ENCODE results near the gene TOX2. TPM values are rescaled to one million over a fixed set of nuclear protein-coding genes. Genes with fewer than 3 reads are reported as not detected.

TOX2 gene
- total RNA-seq, 5 donors from 2014 or later (not counting 1 experiment from before 2014, with no cell fraction given) = 0.38 to 3.0 (median 1.6) TPM

GRCh38 chr20:43979576-43980105, 65.0 kb downstream of the TOX2 start:
- CTCF ChIA-PET = no interaction called here
- peaks cover 0 to 7% (median 0%) of the 10 kb centered on the region in 3 donors for H3K9me3 Mint-ChIP-seq
- no peak for ATAC-seq (replicated peaks in 1 of 4)

GRCh38 chr20:43981540-43981939, 66.9 kb downstream of the TOX2 start:
- Mint-ChIP-seq H3K36me3 (no peaks in the 10 kb centered on the region), H3K27ac (no peak overlapping the region), H3K9me3 (peaks cover 0 to 7% (median 0%) of the 10 kb centered on the region in 3 donors), H3K4me1 (peaks cover 10 to 31% (median 11%) of the 10 kb centered on the region in 3 donors), H3K27me3 (peaks cover 0 to 2% of the 10 kb centered on the region in 2 donors), H3K4me3 (no peak overlapping the region)
- ATAC-seq (replicated peaks in 1 of 4) (no peak), DNase-seq (no peak)
- POLR2A ChIA-PET = interaction anchor here (0.6 to 0.7 kb wide), 2 partner anchors 13 to 99 kb away, joined by 3 to 4 read pairs; no protein-coding TSS in a partner anchor
- H3K4me1 ChIP-seq (ENCODE audit: control insufficient read depth in 1 of 2, extremely low read depth in 1 of 2, insufficient read depth in 2 of 2, low read length in 2 of 2) = peaks cover 6 to 24% of the 10 kb centered on the region in 2 experiments
- H3K36me3 ChIP-seq (ENCODE audit: control insufficient read depth in 2 of 2, extremely low read depth in 1 of 2, insufficient read depth in 1 of 2, low read length in 1 of 2) = no peaks in the 10 kb centered on the region
- H3K9me3 ChIP-seq = no peaks in the 10 kb centered on the region
- CTCF ChIA-PET = interaction anchor here (0.6 to 0.7 kb wide), 2 partner anchors 13 to 26 kb away, joined by 3 read pairs; no protein-coding TSS in a partner anchor
- H3K27ac ChIP-seq (ENCODE audit: low read length) = no peak overlapping the region
- WGBS (ENCODE audit: insufficient coverage) = 95% methylated on average over 2 of the region's 4 CpGs
- H3K4me3 ChIP-seq (ENCODE audit: control insufficient read depth in 1 of 2, extremely low read depth in 1 of 2, low read length in 1 of 2) = no peak overlapping the region
- peaks cover 0 to 9% of the 10 kb centered on the region in 2 experiments for H3K27me3 ChIP-seq (replicated peaks in 1 of 2; ENCODE audit: control insufficient read depth in 2 of 2, extremely low read depth in 1 of 2, insufficient read depth in 2 of 2, low read length in 1 of 2)

More at GRCh38 chr20:43979576-43980105, 65.0 kb downstream of the TOX2 start:
- Histone ChIP-seq H3K9me3 (no peaks in the 10 kb centered on the region), H3K27me3 (replicated peaks in 1 of 2; ENCODE audit: control insufficient read depth in 2 of 2, extremely low read depth in 1 of 2, insufficient read depth in 2 of 2, low read length in 1 of 2) (peaks cover 0 to 9% of the 10 kb centered on the region in 2 experiments), H3K4me1 (ENCODE audit: control insufficient read depth in 1 of 2, extremely low read depth in 1 of 2, insufficient read depth in 2 of 2, low read length in 2 of 2) (peaks cover 6 to 18% of the 10 kb centered on the region in 2 experiments), H3K36me3 (ENCODE audit: control insufficient read depth in 2 of 2, extremely low read depth in 1 of 2, insufficient read depth in 1 of 2, low read length in 1 of 2) (no peaks in the 10 kb centered on the region), H3K27ac (ENCODE audit: low read length) (no peak overlapping the region), H3K4me3 (ENCODE audit: control insufficient read depth in 1 of 2, extremely low read depth in 1 of 2, low read length in 1 of 2) (no peak overlapping the region)
- Mint-ChIP-seq H3K27me3 (peaks cover 0 to 6% of the 10 kb centered on the region in 2 donors), H3K4me1 (peaks cover 10 to 31% (median 11%) of the 10 kb centered on the region in 3 donors), H3K4me3 (no peak overlapping the region), H3K36me3 (no peaks in the 10 kb centered on the region), H3K27ac (no peak overlapping the region)
- DNase-seq = no peak
- POLR2A ChIA-PET = no interaction called here
- no CpG with 5 or more reads among the region's 4 CpGs for WGBS (ENCODE audit: insufficient coverage)

GRCh38 chr20:43982016-43982415, 67.4 kb downstream of the TOX2 start:
- ChIA-PET CTCF (interaction anchor here (0.6 to 0.7 kb wide), 2 partner anchors 12 to 25 kb away, joined by 3 read pairs; no protein-coding TSS in a partner anchor), POLR2A (interaction anchor here (0.6 to 0.7 kb wide), 2 partner anchors 14 to 98 kb away, joined by 3 to 4 read pairs; no protein-coding TSS in a partner anchor)
- no peaks in the 10 kb centered on the region for H3K9me3 ChIP-seq
- H3K27me3 ChIP-seq (replicated peaks in 1 of 2; ENCODE audit: control insufficient read depth in 2 of 2, extremely low read depth in 1 of 2, insufficient read depth in 2 of 2, low read length in 1 of 2) = peaks cover 0 to 9% of the 10 kb centered on the region in 2 experiments
- H3K4me3 Mint-ChIP-seq = no peak overlapping the region
- no peaks in the 10 kb centered on the region for H3K36me3 Mint-ChIP-seq
- H3K27ac Mint-ChIP-seq = no peak overlapping the region
- H3K36me3 ChIP-seq (ENCODE audit: control insufficient read depth in 2 of 2, extremely low read depth in 1 of 2, insufficient read depth in 1 of 2, low read length in 1 of 2) = no peaks in the 10 kb centered on the region
- peaks cover 0 to 2% of the 10 kb centered on the region in 2 donors for H3K27me3 Mint-ChIP-seq
- no peak overlapping the region for H3K4me3 ChIP-seq (ENCODE audit: control insufficient read depth in 1 of 2, extremely low read depth in 1 of 2, low read length in 1 of 2)
- H3K4me1 ChIP-seq (ENCODE audit: control insufficient read depth in 1 of 2, extremely low read depth in 1 of 2, insufficient read depth in 2 of 2, low read length in 2 of 2) = peaks cover 6 to 24% of the 10 kb centered on the region in 2 experiments
- DNase-seq (no peak), ATAC-seq (replicated peaks in 1 of 4) (no peak)
- H3K4me1 Mint-ChIP-seq = peaks cover 10 to 33% (median 11%) of the 10 kb centered on the region in 3 donors
- no peak overlapping the region for H3K27ac ChIP-seq (ENCODE audit: low read length)
- 100% methylated on average over 2 of the region's 2 CpGs for WGBS (ENCODE audit: insufficient coverage)
- peaks cover 0 to 7% (median 0%) of the 10 kb centered on the region in 3 donors for H3K9me3 Mint-ChIP-seq

GRCh38 chr20:43982886-43983285, 68.2 kb downstream of the TOX2 start:
- Mint-ChIP-seq H3K27me3 (peaks cover 0 to 2% of the 10 kb centered on the region in 2 donors), H3K4me1 (peaks cover 10 to 33% (median 11%) of the 10 kb centered on the region in 3 donors), H3K4me3 (no peak overlapping the region), H3K9me3 (peaks cover 0 to 7% (median 0%) of the 10 kb centered on the region in 3 donors), H3K36me3 (no peaks in the 10 kb centered on the region), H3K27ac (no peak overlapping the region)
- Histone ChIP-seq H3K4me3 (ENCODE audit: control insufficient read depth in 1 of 2, extremely low read depth in 1 of 2, low read length in 1 of 2) (no peak overlapping the region), H3K27me3 (replicated peaks in 1 of 2; ENCODE audit: control insufficient read depth in 2 of 2, extremely low read depth in 1 of 2, insufficient read depth in 2 of 2, low read length in 1 of 2) (peaks cover 0 to 9% of the 10 kb centered on the region in 2 experiments), H3K27ac (ENCODE audit: low read length) (no peak overlapping the region), H3K4me1 (ENCODE audit: control insufficient read depth in 1 of 2, extremely low read depth in 1 of 2, insufficient read depth in 2 of 2, low read length in 2 of 2) (peaks cover 6 to 24% of the 10 kb centered on the region in 2 experiments), H3K9me3 (no peaks in the 10 kb centered on the region), H3K36me3 (ENCODE audit: control insufficient read depth in 2 of 2, extremely low read depth in 1 of 2, insufficient read depth in 1 of 2, low read length in 1 of 2) (no peaks in the 10 kb centered on the region)
- ChIA-PET POLR2A (no interaction called here), CTCF (no interaction called here)
- ATAC-seq (replicated peaks in 1 of 4) (no peak), DNase-seq (no peak)
- WGBS (ENCODE audit: insufficient coverage) = 95% methylated on average over 5 of the region's 5 CpGs

GRCh38 chr20:43983359-43983758, 68.7 kb downstream of the TOX2 start:
- Mint-ChIP-seq H3K27ac (no peak overlapping the region), H3K36me3 (no peaks in the 10 kb centered on the region), H3K9me3 (peaks cover 0 to 7% (median 0%) of the 10 kb centered on the region in 3 donors), H3K4me1 (peaks cover 10 to 31% (median 15%) of the 10 kb centered on the region in 3 donors), H3K4me3 (no peak overlapping the region), H3K27me3 (peaks cover 0 to 2% of the 10 kb centered on the region in 2 donors)
- ChIA-PET POLR2A (no interaction called here), CTCF (interaction anchor here (0.6 kb wide), 2 partner anchors 30 to 171 kb away, joined by 3 read pairs; no protein-coding TSS in a partner anchor)
- no peak for ATAC-seq (replicated peaks in 1 of 4)
- H3K4me1 ChIP-seq (ENCODE audit: control insufficient read depth in 1 of 2, extremely low read depth in 1 of 2, insufficient read depth in 2 of 2, low read length in 2 of 2) = peaks cover 4 to 24% of the 10 kb centered on the region in 2 experiments
- 96% methylated on average over 4 of the region's 5 CpGs for WGBS (ENCODE audit: insufficient coverage)
- H3K9me3 ChIP-seq = no peaks in the 10 kb centered on the region
- peaks cover 0 to 9% of the 10 kb centered on the region in 2 experiments for H3K27me3 ChIP-seq (replicated peaks in 1 of 2; ENCODE audit: control insufficient read depth in 2 of 2, extremely low read depth in 1 of 2, insufficient read depth in 2 of 2, low read length in 1 of 2)
- H3K36me3 ChIP-seq (ENCODE audit: control insufficient read depth in 2 of 2, extremely low read depth in 1 of 2, insufficient read depth in 1 of 2, low read length in 1 of 2) = no peaks in the 10 kb centered on the region
- DNase-seq = peak in 7 of 35 experiments; percentile 12 to 46 (median 30)
- no peak overlapping the region for H3K4me3 ChIP-seq (ENCODE audit: control insufficient read depth in 1 of 2, extremely low read depth in 1 of 2, low read length in 1 of 2)
- H3K27ac ChIP-seq (ENCODE audit: low read length) = no peak overlapping the region

- ATAC-seq (replicated peaks in 1 of 4) (no peak), DNase-seq (peak in 1 of 35 experiments; percentile 18)
- Mint-ChIP-seq H3K27me3 (peaks cover 0 to 2% of the 10 kb centered on the region in 2 donors), H3K9me3 (peaks cover 0 to 3% (median 0%) of the 10 kb centered on the region in 3 donors), H3K4me1 (peaks cover 13 to 29% (median 18%) of the 10 kb centered on the region in 3 donors), H3K36me3 (no peaks in the 10 kb centered on the region), H3K27ac (no peak overlapping the region), H3K4me3 (peak overlapping the region in 1 of 3 donors; percentile 3)
- 80% methylated on average over 1 of the region's 6 CpGs for WGBS (ENCODE audit: insufficient coverage)
- Histone ChIP-seq H3K4me1 (ENCODE audit: control insufficient read depth in 1 of 2, extremely low read depth in 1 of 2, insufficient read depth in 2 of 2, low read length in 2 of 2) (peaks cover 4 to 24% of the 10 kb centered on the region in 2 experiments), H3K9me3 (no peaks in the 10 kb centered on the region), H3K27ac (ENCODE audit: low read length) (no peak overlapping the region), H3K4me3 (ENCODE audit: control insufficient read depth in 1 of 2, extremely low read depth in 1 of 2, low read length in 1 of 2) (no peak overlapping the region), H3K36me3 (ENCODE audit: control insufficient read depth in 2 of 2, extremely low read depth in 1 of 2, insufficient read depth in 1 of 2, low read length in 1 of 2) (no peaks in the 10 kb centered on the region), H3K27me3 (replicated peaks in 1 of 2; ENCODE audit: control insufficient read depth in 2 of 2, extremely low read depth in 1 of 2, insufficient read depth in 2 of 2, low read length in 1 of 2) (peaks cover 0 to 9% of the 10 kb centered on the region in 2 experiments)
- ChIA-PET POLR2A (no interaction called here), CTCF (interaction anchor here (0.6 to 1.0 kb wide), 3 partner anchors 30 to 170 kb away, joined by 3 read pairs; no protein-coding TSS in a partner anchor)
Observed at GRCh38 chr20:43983904-43984361, 69.3 kb downstream of the TOX2 start.
